Frontal cortex (tissue), 4 donors: Measurements from ENCODE around the gene ATP2C1. TPM values are rescaled to one million over a fixed set of nuclear protein-coding genes. Genes with fewer than 3 reads are reported as not detected.
"Not testable (repeated sequence)": the region's sequence is repeated elsewhere in the genome, so short reads cannot be mapped to it uniquely, and the experiment has no call there.

Experiments used
- DNase-seq, 2 donors: peaks; one replicate each; pipeline ENCODE4 v3.0.0; 2012; ENCODE audit warnings: low spot score in 2 of 2
- FAIRE-seq: peaks from 2 replicates; lab custom pipeline; 2012; peaks lifted over from hg19 to GRCh38; lab: Jason Lieb, UNC
- total RNA-seq: library from RNA; depleted of rRNA; stranded (reverse); fragments of >200 nt; gene quantifications from one replicate; pipeline ENCODE4 v1.2.3, GENCODE V29; 2014
- donor health status: control.
- donor health status: control.
- donor health status: control.

Gene ATP2C1
- 132 TPM for total RNA-seq

- FAIRE-seq (no peak), DNase-seq (peak; percentile 88 to 89)
Observed at GRCh38 chr3:130893376-130894129, at the start of gene ATP2C1. TSS of gene ATP2C1 (plus strand) at chr3:130894084. CDS start at chr3:130894770, 686 bp downstream.

- no peak for FAIRE-seq
- no peak for DNase-seq
Observed at GRCh38 chr3:130844462-130844861, 49.4 kb upstream of the ATP2C1 start.

- FAIRE-seq, result no peak
- no peak for DNase-seq
Observed at GRCh38 chr3:130846181-130846580, 47.7 kb upstream of the ATP2C1 start.

- FAIRE-seq (no peak), DNase-seq (no peak)
Observed at GRCh38 chr3:130849091-130849552, 44.8 kb upstream of the ATP2C1 start.

GRCh38 chr3:130850044-130850797 is 43.7 kb upstream of the ATP2C1 start:
- no peak for FAIRE-seq
- no peak for DNase-seq

- DNase-seq (no peak), FAIRE-seq (no peak)
Observed at GRCh38 chr3:130850843-130851242, 43.0 kb upstream of the ATP2C1 start.

GRCh38 chr3:130851277-130851676 is 42.6 kb upstream of the ATP2C1 start:
- no peak for DNase-seq
- no peak for FAIRE-seq

GRCh38 chr3:130853581-130853980 is 40.3 kb upstream of the ATP2C1 start:
- FAIRE-seq, result no peak
- no peak for DNase-seq

- DNase-seq, result no peak
- no peak for FAIRE-seq
Observed at GRCh38 chr3:130854208-130854864, 39.5 kb upstream of the ATP2C1 start.

- no peak for FAIRE-seq
- no peak for DNase-seq
Observed at GRCh38 chr3:130857336-130858026, 36.4 kb upstream of the ATP2C1 start.

- FAIRE-seq, result not testable (repeated sequence)
Observed at GRCh38 chr3:130862130-130862529, 31.8 kb upstream of the ATP2C1 start.

GRCh38 chr3:130865489-130865888 is 28.4 kb upstream of the ATP2C1 start:
- FAIRE-seq, result no peak
- DNase-seq, result no peak

More at GRCh38 chr3:130862130-130862529, 31.8 kb upstream of the ATP2C1 start:
- DNase-seq, result not testable (repeated sequence)

GRCh38 chr3:130866327-130866726 is 27.6 kb upstream of the ATP2C1 start:
- FAIRE-seq (no peak), DNase-seq (no peak)

- FAIRE-seq (no peak), DNase-seq (no peak)
Observed at GRCh38 chr3:130870423-130870822, 23.5 kb upstream of the ATP2C1 start.

GRCh38 chr3:130876594-130876993 is 17.3 kb upstream of the ATP2C1 start:
- FAIRE-seq (no peak), DNase-seq (no peak)

GRCh38 chr3:130878464-130878863 is 15.4 kb upstream of the ATP2C1 start:
- DNase-seq (no peak), FAIRE-seq (no peak)

- DNase-seq, result no peak
- FAIRE-seq, result no peak
Observed at GRCh38 chr3:130889416-130889946, 4.4 kb upstream of the ATP2C1 start.

GRCh38 chr3:130892759-130893375 is 1.0 kb upstream of the ATP2C1 start:
- DNase-seq (peak; percentile 62 to 67), FAIRE-seq (peak; percentile 74)
